GM19193 (cell line): ENCODE measurements around the gene WDR48.

Source experiments
- POLR2A ChIP-seq: IDR thresholded peaks from 4 replicates; pipeline ENCODE4 v1.6.1; 2011; ENCODE audit not compliant: insufficient read depth, insufficient read length; ENCODE audit errors: extremely low read depth

WDR48 gene

GRCh38 chr3:39088889-39089288, 37.1 kb downstream of the WDR48 start:
- TF ChIP-seq POLR2A = no peak

GRCh38 chr3:39090922-39091321, 39.1 kb downstream of the WDR48 start:
- no peak for TF ChIP-seq POLR2A

- TF ChIP-seq POLR2A = no peak
Measured at GRCh38 chr3:39094851-39095677, 43.2 kb downstream of the WDR48 start.

GRCh38 chr3:39095778-39096177, 44.0 kb downstream of the WDR48 start:
- no peak for TF ChIP-seq POLR2A

- TF ChIP-seq POLR2A = no peak
Measured at GRCh38 chr3:39096775-39097174, 45.0 kb downstream of the WDR48 start.

GRCh38 chr3:39097716-39098472, 46.1 kb downstream of the WDR48 start:
- TF ChIP-seq POLR2A = no peak

- no peak for TF ChIP-seq POLR2A
Measured at GRCh38 chr3:39098473-39099000, 46.7 kb downstream of the WDR48 start.

GRCh38 chr3:39099242-39099641, 47.4 kb downstream of the WDR48 start:
- TF ChIP-seq POLR2A = no peak

- TF ChIP-seq POLR2A = no peak
Measured at GRCh38 chr3:39099738-39100499, 48.1 kb downstream of the WDR48 start.

GRCh38 chr3:39100500-39100886, 48.7 kb downstream of the WDR48 start:
- TF ChIP-seq POLR2A = no peak

GRCh38 chr3:39101022-39101689, 49.3 kb downstream of the WDR48 start:
- TF ChIP-seq POLR2A = no peak

- no peak for TF ChIP-seq POLR2A
Measured at GRCh38 chr3:39102504-39103323, 50.9 kb downstream of the WDR48 start.

GRCh38 chr3:39103324-39103693, 51.5 kb downstream of the WDR48 start:
- no peak for TF ChIP-seq POLR2A
